Tibial nerve (tissue), 4 donors: Measurements from ENCODE around the gene HOTAIR. TPM values are rescaled to one million over a fixed set of nuclear protein-coding genes. Genes with fewer than 3 reads are reported as not detected.

Experiments
- DNase-seq, 2 donors: peaks; one replicate each; pipeline ENCODE4 v3.0.0-alpha.2; 2019; ENCODE audit warnings: low spot score in 2 of 2
- H3K27ac ChIP-seq, 4 donors: fragments of 200-600 bp; sonication (generic) in 3 of 4; one replicate each; pipeline ENCODE4 v1.5.1; 2017 to 2019; ENCODE audit warnings: mild to moderate bottlenecking in 1 of 4
- H3K27me3 ChIP-seq, 2 donors: fragments of 200-600 bp; sonication (generic) in 1 of 2; one replicate each; pipeline versions ENCODE4 v1.5.1 to v1.6.0; 2017 to 2019
- H3K36me3 ChIP-seq, 3 donors: fragments of 200-600 bp; sonication (generic); one replicate each; pipeline ENCODE4 v1.5.1; 2018 to 2019
- H3K4me1 ChIP-seq, 4 donors: fragments of 200-600 bp; sonication (generic) in 3 of 4; one replicate each; pipeline ENCODE4 v1.5.1; 2017 to 2019
- H3K4me3 ChIP-seq, 4 donors: fragments of 200-600 bp; sonication (generic) in 3 of 4; one replicate each; pipeline ENCODE4 v1.5.1; 2017 to 2019; ENCODE audit warnings: mild to moderate bottlenecking in 1 of 4, moderate library complexity in 1 of 4
- H3K9me3 ChIP-seq, 4 donors: fragments of 200-600 bp; sonication (generic) in 3 of 4; one replicate each; pipeline ENCODE4 v1.5.1; 2017 to 2019
- CTCF ChIP-seq, 5 experiments: fragments of 200-600 bp in 3 of 5; fragments of 450-650 bp in 2 of 5; sonication (generic) in 3 of 5; IDR thresholded peaks; one replicate each; pipeline ENCODE4 v1.5.1; 2016 to 2019; ENCODE audit warnings: antibody characterized with exemption in 5 of 5, mild to moderate bottlenecking in 3 of 5, moderate library complexity in 2 of 5
- EP300 ChIP-seq, 2 donors: sonication (generic); formaldehyde crosslinking; IDR thresholded peaks; one replicate each; pipeline ENCODE4 v1.6.1; 2017; ENCODE audit warnings: antibody characterized with exemption in 2 of 2, mild to moderate bottlenecking in 1 of 2
- POLR2A ChIP-seq, 2 donors: fragments of 450-650 bp; IDR thresholded peaks; one replicate each; pipeline ENCODE4 v1.6.1; 2017; ENCODE audit warnings: antibody characterized with exemption in 2 of 2, mild to moderate bottlenecking in 2 of 2, moderate library complexity in 2 of 2
- WGBS, 2 donors: methylation state at CpG; one replicate each; pipeline ENCODE4 v1.1.5; 2018; 5-methylcytosine and 5-hydroxymethylcytosine counted together
- total RNA-seq, 4 donors: library from RNA; depleted of rRNA; stranded (reverse); fragments of >200 nt; gene quantifications; one replicate each; pipeline ENCODE4 v1.1.0, GENCODE V29; 2016

HOTAIR gene
- total RNA-seq, 4 donors from 2014 or later = 0.20 to 0.42 (median 0.30) TPM; not detected in 1

GRCh38 chr12:53952335-53952694 is 22.4 kb downstream of the HOTAIR start:
- H3K27me3 ChIP-seq = peaks cover 19 to 99% of the 10 kb centered on the region in 2 donors
- no peak overlapping the region for H3K4me3 ChIP-seq
- 33 to 44% methylated on average over 13 of the region's 13 CpGs for WGBS, 2 donors
- no peaks in the 10 kb centered on the region for H3K36me3 ChIP-seq
- peaks cover 0 to 47% (median 1%) of the 10 kb centered on the region in 4 donors for H3K4me1 ChIP-seq
- H3K27ac ChIP-seq = no peak overlapping the region
- H3K9me3 ChIP-seq = no peaks in the 10 kb centered on the region
- no peak for DNase-seq
- TF ChIP-seq EP300 (IDR thresholded peaks at IDR 0.05) (no peak), CTCF (IDR thresholded peaks at IDR 0.05) (no peak), POLR2A (IDR thresholded peaks at IDR 0.05) (no peak)

- no peak overlapping the region for H3K4me3 ChIP-seq
- no peak for TF ChIP-seq EP300 (IDR thresholded peaks at IDR 0.05)
- no peak for TF ChIP-seq CTCF (IDR thresholded peaks at IDR 0.05)
- no peak for TF ChIP-seq POLR2A (IDR thresholded peaks at IDR 0.05)
- no peak overlapping the region for H3K27ac ChIP-seq
- no peaks in the 10 kb centered on the region for H3K9me3 ChIP-seq
- peaks cover 19 to 99% of the 10 kb centered on the region in 2 donors for H3K27me3 ChIP-seq
- no peak for DNase-seq
- 20 to 23% methylated on average over 11 to 21 of the region's 47 CpGs for WGBS, 2 donors
- peaks cover 0 to 47% (median 1%) of the 10 kb centered on the region in 4 donors for H3K4me1 ChIP-seq
- no peaks in the 10 kb centered on the region for H3K36me3 ChIP-seq
These were observed 23.0 kb downstream of the HOTAIR start for GRCh38 chr12:53951577-53952334.

- 8 to 17% methylated on average over 30 to 34 of the region's 34 CpGs for WGBS, 2 donors
- H3K36me3 ChIP-seq = no peaks in the 10 kb centered on the region
These were observed 23.8 kb downstream of the HOTAIR start for GRCh38 chr12:53950789-53951576.

GRCh38 chr12:53950437-53950773 is 24.3 kb downstream of the HOTAIR start:
- H3K36me3 ChIP-seq = no peaks in the 10 kb centered on the region
- H3K9me3 ChIP-seq = no peaks in the 10 kb centered on the region
- WGBS, 2 donors = 10 to 17% methylated on average over 10 of the region's 10 CpGs
- H3K4me1 ChIP-seq = peaks cover 0 to 37% (median 1%) of the 10 kb centered on the region in 4 donors
- no peak overlapping the region for H3K27ac ChIP-seq
- no peak overlapping the region for H3K4me3 ChIP-seq
- peaks cover 18 to 99% of the 10 kb centered on the region in 2 donors for H3K27me3 ChIP-seq
- no peak for DNase-seq
- TF ChIP-seq CTCF (IDR thresholded peaks at IDR 0.05) (no peak), POLR2A (IDR thresholded peaks at IDR 0.05) (no peak), EP300 (IDR thresholded peaks at IDR 0.05) (no peak)

More at GRCh38 chr12:53950789-53951576, 23.8 kb downstream of the HOTAIR start:
- Histone ChIP-seq H3K4me3 (no peak overlapping the region), H3K4me1 (peaks cover 0 to 40% (median 1%) of the 10 kb centered on the region in 4 donors), H3K27ac (no peak overlapping the region), H3K9me3 (no peaks in the 10 kb centered on the region), H3K27me3 (peaks cover 19 to 99% of the 10 kb centered on the region in 2 donors)
- no peak for DNase-seq
- TF ChIP-seq POLR2A (IDR thresholded peaks at IDR 0.05) = no peak
- no peak for TF ChIP-seq EP300 (IDR thresholded peaks at IDR 0.05)
- no peak for TF ChIP-seq CTCF (IDR thresholded peaks at IDR 0.05)
